ENCODE measurements around the gene FRMD4A.

GRCh38 chr10:14141283-14141682, 189.4 kb downstream of the FRMD4A start:
- no peak for TF ChIP-seq CTCF (conservative IDR thresholded peaks at IDR 0.05; ENCODE audit: low read length)
- TF ChIP-seq EZH2phosphoT487 (IDR thresholded peaks at IDR 0.05; ENCODE audit: borderline replicate concordance, low read depth, low read length) = no peak
